T follicular helper cell (primary cell): ENCODE results near the gene MRPL36.

Source experiments
- DNase-seq: peaks from one replicate; pipeline ENCODE4 v3.0.0-alpha.2; 2020; ENCODE audit warnings: low read depth

MRPL36 gene

GRCh38 chr5:1749346-1750124, 50.1 kb downstream of the MRPL36 start:
- no peak for DNase-seq

GRCh38 chr5:1748845-1749244, 50.8 kb downstream of the MRPL36 start:
- no peak for DNase-seq
